Thoracic aorta (tissue), 2 donors: ENCODE measurements around the gene LDLRAD3. TPM values are rescaled to one million over a fixed set of nuclear protein-coding genes. Genes with fewer than 3 reads are reported as not detected.

Source experiments
- ATAC-seq: fragments of 150-250 bp; one replicate; pipeline ENCODE4 v1.8.0; 2017; ENCODE audit warnings: low read depth; ENCODE audit not compliant: insufficient number of reproducible peaks, low FRiP score
- DNase-seq: peaks from one replicate; pipeline ENCODE4 v3.0.0-alpha.2; 2020; ENCODE audit warnings: low spot score
- H3K27ac ChIP-seq, 2 donors: fragments of 200-600 bp; sonication (generic); 1 replicate in 1 of 2; 2 replicates in 1 of 2; pipeline ENCODE4 v1.5.1; 2016; ENCODE audit warnings: mild to moderate bottlenecking in 2 of 2, moderate library complexity in 2 of 2
- H3K27me3 ChIP-seq: fragments of 200-600 bp; sonication (generic); replicated peaks from 2 replicates; pipeline ENCODE4 v1.6.0; 2016; ENCODE audit warnings: mild to moderate bottlenecking; ENCODE audit not compliant: insufficient read depth
- H3K36me3 ChIP-seq: fragments of 200-600 bp; sonication (generic); one replicate; pipeline ENCODE4 v1.5.1; 2016
- H3K4me1 ChIP-seq, 2 donors: fragments of 200-600 bp; sonication (generic); 1 replicate in 1 of 2; 2 replicates in 1 of 2; pipeline versions ENCODE4 v1.5.1 to v1.6.0; 2016; ENCODE audit warnings: low read depth in 2 of 2, mild to moderate bottlenecking in 1 of 2; ENCODE audit not compliant: control insufficient read depth in 1 of 2
- H3K4me3 ChIP-seq: fragments of 200-600 bp; sonication (generic); 2 replicates; pipeline ENCODE4 v1.5.1; 2016; ENCODE audit warnings: mild to moderate bottlenecking
- H3K9me3 ChIP-seq: fragments of 200-600 bp; sonication (generic); 2 replicates; pipeline ENCODE4 v1.5.1; 2016
- CTCF ChIP-seq: fragments of 200-600 bp; sonication (generic); IDR thresholded peaks from one replicate; pipeline ENCODE4 v1.5.1; 2019; ENCODE audit warnings: antibody characterized with exemption
- total RNA-seq, 2 donors: library from RNA; depleted of rRNA; stranded (reverse); fragments of >200 nt; gene quantifications; one replicate each; pipeline versions ENCODE4 v1.1.0 to v1.2.3, GENCODE V29; 2016

The LDLRAD3 gene
- total RNA-seq, 2 donors from 2014 or later: 6.1 to 17.2 TPM

GRCh38 chr11:36238881-36239280 lies 295.0 kb downstream of the LDLRAD3 start:
- H3K27ac ChIP-seq: no peak overlapping the region
- no peak overlapping the region for H3K4me3 ChIP-seq
- TF ChIP-seq CTCF: no peak
- DNase-seq (no peak), ATAC-seq (no peak)
- no peaks in the 10 kb centered on the region for H3K27me3 ChIP-seq
- H3K9me3 ChIP-seq: no peaks in the 10 kb centered on the region
- no peaks in the 10 kb centered on the region for H3K36me3 ChIP-seq
- H3K4me1 ChIP-seq: no peaks in the 10 kb centered on the region

- Histone ChIP-seq H3K27ac (no peak overlapping the region), H3K27me3 (no peaks in the 10 kb centered on the region), H3K9me3 (no peaks in the 10 kb centered on the region), H3K4me1 (no peaks in the 10 kb centered on the region), H3K36me3 (no peaks in the 10 kb centered on the region), H3K4me3 (no peak overlapping the region)
- no peak for ATAC-seq
- no peak for TF ChIP-seq CTCF
- DNase-seq: no peak
Measured at GRCh38 chr11:36239636-36240035, 295.8 kb downstream of the LDLRAD3 start.

GRCh38 chr11:36240173-36240572 lies 296.3 kb downstream of the LDLRAD3 start:
- no peak for ATAC-seq

GRCh38 chr11:36240801-36241200 lies 296.9 kb downstream of the LDLRAD3 start:
- Histone ChIP-seq H3K4me3 (no peak overlapping the region), H3K36me3 (no peaks in the 10 kb centered on the region), H3K27ac (no peak overlapping the region), H3K9me3 (no peaks in the 10 kb centered on the region), H3K27me3 (no peaks in the 10 kb centered on the region), H3K4me1 (no peaks in the 10 kb centered on the region)
- ATAC-seq (no peak), DNase-seq (no peak)
- no peak for TF ChIP-seq CTCF

More at GRCh38 chr11:36240173-36240572, 296.3 kb downstream of the LDLRAD3 start:
- Histone ChIP-seq H3K27ac (no peak overlapping the region), H3K27me3 (no peaks in the 10 kb centered on the region), H3K36me3 (no peaks in the 10 kb centered on the region), H3K4me1 (no peaks in the 10 kb centered on the region), H3K4me3 (no peak overlapping the region), H3K9me3 (no peaks in the 10 kb centered on the region)
- no peak for DNase-seq
- TF ChIP-seq CTCF: no peak

GRCh38 chr11:36241497-36241896 lies 297.6 kb downstream of the LDLRAD3 start:
- no peaks in the 10 kb centered on the region for H3K9me3 ChIP-seq
- no peak for TF ChIP-seq CTCF

More at GRCh38 chr11:36241497-36241896, 297.6 kb downstream of the LDLRAD3 start:
- Histone ChIP-seq H3K36me3 (no peaks in the 10 kb centered on the region), H3K4me3 (no peak overlapping the region), H3K4me1 (no peaks in the 10 kb centered on the region), H3K27ac (no peak overlapping the region), H3K27me3 (no peaks in the 10 kb centered on the region)
- DNase-seq (no peak), ATAC-seq (no peak)
